Measurements from ENCODE around the gene MS4A6A. TPM values are rescaled to one million over a fixed set of nuclear protein-coding genes. Genes with fewer than 3 reads are reported as not detected.

The MS4A6A gene
- total RNA-seq (2021) (not detected in 2 replicates), Bru-seq, nascent RNA (not detected), BruChase-seq, experiment 1, labeled RNA remaining after a 2-hour chase (not detected), BruChase-seq, experiment 2, labeled RNA remaining after a 6-hour chase (not detected)
- long read RNA-seq, result 0 reads

DNA sequence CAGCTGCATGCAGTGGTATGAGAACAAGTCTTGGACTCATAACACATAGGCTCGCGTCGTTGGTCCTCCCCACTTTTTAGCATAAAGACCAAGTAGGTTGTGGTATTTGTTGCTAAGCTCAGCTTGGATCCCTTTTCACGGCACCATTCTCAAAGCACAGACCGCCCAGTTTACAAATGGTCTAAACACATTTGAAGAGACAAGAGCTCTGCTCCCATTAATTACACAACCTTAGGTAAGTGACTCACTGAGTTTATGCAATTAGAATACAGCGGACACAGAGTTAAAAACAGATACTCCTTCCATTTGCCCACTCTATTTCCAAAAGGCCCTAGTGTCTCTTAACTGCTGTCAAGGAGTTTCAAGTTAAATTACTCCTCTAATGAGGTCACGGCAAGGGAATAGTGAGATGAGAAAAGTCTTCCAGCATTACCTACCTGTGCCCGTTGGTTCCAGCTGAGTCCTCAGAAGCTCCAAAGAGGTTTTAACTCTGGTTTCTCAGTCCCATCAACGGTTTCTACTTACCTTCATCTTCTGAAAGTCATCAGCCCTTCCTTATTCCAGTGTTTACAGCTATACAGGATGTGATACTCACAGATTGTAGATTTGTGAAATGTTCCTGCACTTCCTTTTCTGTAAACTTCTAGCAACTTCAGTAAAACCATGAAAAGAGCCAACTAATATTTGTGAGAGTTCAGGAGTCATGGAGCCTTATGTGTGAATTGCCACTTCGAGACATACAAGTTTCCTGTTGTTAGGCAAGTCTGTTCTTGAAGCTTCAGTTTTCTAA, at the start of gene MS4A6A:
Gene MS4A6A, minus strand, starts transcription at position 543 of the 790 bp plus-strand sequence. CDS start 1,356 bp downstream, outside the sequence.
- Histone ChIP-seq H3K36me3 (ENCODE audit: insufficient read depth, low read length, poor library complexity, severe bottlenecking) (no peaks in the 10 kb centered on the region), H3K4me3 (ENCODE audit: low read depth, low read length, poor library complexity, severe bottlenecking) (no peak within 1 kb of the TSS), H3K4me1 (ENCODE audit: insufficient read depth, low read length, poor library complexity, severe bottlenecking) (no peaks in the 10 kb centered on the region), H3K27me3 (replicated peaks; ENCODE audit: insufficient read depth, low read depth, low read length, poor library complexity) (peaks cover 69% of the 10 kb centered on the region), H3K9me3 (ENCODE audit: low read depth, low read length, poor library complexity, severe bottlenecking) (no peaks in the 10 kb centered on the region), H3K27ac (ENCODE audit: low read depth, low read length, poor library complexity, severe bottlenecking) (no peak within 1 kb of the TSS)
- TF ChIP-seq EZH2 (IDR thresholded peaks at IDR 0.05; ENCODE audit: borderline replicate concordance, low read depth, low read length, poor library complexity, severe bottlenecking) (peak; percentile 39), CTCF (conservative IDR thresholded peaks at IDR 0.05; ENCODE audit: low read depth, low read length) (no peak)
- CTCF ChIA-PET, result no interaction called here
- BruUV-seq (replicated peaks), result no TSS peak
- POLR2A ChIA-PET (ENCODE audit: low non-redundant PET), result no interaction called here
- intact Hi-C loops (cut with micrococcal nuclease; ENCODE audit: unreplicated experiment), result no loop called here
- no peak for DNase-seq (ENCODE audit: low spot score)

DNA sequence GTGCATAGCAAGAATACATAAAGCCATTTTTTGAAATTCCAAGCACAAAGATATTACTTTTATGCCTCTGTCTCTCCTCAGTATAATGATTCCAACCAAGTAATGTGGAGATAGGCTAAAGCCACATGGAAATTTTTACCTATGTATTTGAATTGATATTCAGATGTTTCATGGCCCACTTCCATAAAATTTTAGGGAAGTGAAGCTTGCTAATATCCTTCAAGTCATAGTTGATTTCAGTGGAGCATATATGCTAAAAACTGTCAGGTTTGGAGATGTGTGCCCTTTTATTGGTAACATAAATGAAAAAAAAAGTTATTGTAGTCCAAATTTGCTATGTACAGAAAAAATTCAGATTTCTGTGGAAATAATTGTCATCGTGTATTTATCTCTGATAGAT, 47.8 kb upstream of the MS4A6A start:
- POLR2A ChIA-PET (ENCODE audit: low non-redundant PET), result no interaction called here
- H3K4me3 ChIP-seq (ENCODE audit: low read depth, low read length, poor library complexity, severe bottlenecking), result no peak overlapping the region
- H3K27ac ChIP-seq (ENCODE audit: low read depth, low read length, poor library complexity, severe bottlenecking), result no peak overlapping the region
- TF ChIP-seq CTCF (conservative IDR thresholded peaks at IDR 0.05; ENCODE audit: low read depth, low read length) (no peak), EZH2 (IDR thresholded peaks at IDR 0.05; ENCODE audit: borderline replicate concordance, low read depth, low read length, poor library complexity, severe bottlenecking) (no peak)
- BruUV-seq (replicated peaks), result no TSS peak
- H3K27me3 ChIP-seq (replicated peaks; ENCODE audit: insufficient read depth, low read depth, low read length, poor library complexity), result peaks cover 3% of the 10 kb centered on the region
- CTCF ChIA-PET, result no interaction called here
- intact Hi-C loops (cut with micrococcal nuclease; ENCODE audit: unreplicated experiment), result loop anchor here (10.0 kb wide), 1 partner anchor 406 kb away; no protein-coding TSS in a partner anchor
- no peaks in the 10 kb centered on the region for H3K36me3 ChIP-seq (ENCODE audit: insufficient read depth, low read length, poor library complexity, severe bottlenecking)
- no peaks in the 10 kb centered on the region for H3K9me3 ChIP-seq (ENCODE audit: low read depth, low read length, poor library complexity, severe bottlenecking)
- DNase-seq (ENCODE audit: low spot score), result no peak
- no peaks in the 10 kb centered on the region for H3K4me1 ChIP-seq (ENCODE audit: insufficient read depth, low read length, poor library complexity, severe bottlenecking)

DNA sequence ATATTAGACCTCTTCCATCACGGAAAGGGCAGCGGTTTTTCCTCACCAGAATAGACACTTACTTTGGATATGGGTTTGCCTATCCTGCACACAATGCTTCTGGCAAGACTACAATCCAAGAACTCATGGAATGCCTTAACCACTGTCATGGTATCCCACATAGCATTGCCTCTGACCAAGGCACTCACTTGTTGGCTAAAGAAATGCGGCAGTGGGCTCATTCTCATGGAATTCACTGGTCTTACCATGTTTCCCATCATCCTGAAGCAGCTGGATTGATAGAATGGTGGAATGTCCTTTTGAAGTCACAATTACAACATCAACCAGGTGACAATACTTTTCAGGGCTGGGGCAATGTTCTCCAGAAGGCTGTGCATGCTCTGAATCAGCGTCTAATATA, 39.3 kb upstream of the MS4A6A start:
- Histone ChIP-seq H3K4me3 (ENCODE audit: low read depth, low read length, poor library complexity, severe bottlenecking) (no peak overlapping the region), H3K9me3 (ENCODE audit: low read depth, low read length, poor library complexity, severe bottlenecking) (no peaks in the 10 kb centered on the region), H3K27me3 (replicated peaks; ENCODE audit: insufficient read depth, low read depth, low read length, poor library complexity) (peaks cover 5% of the 10 kb centered on the region), H3K27ac (ENCODE audit: low read depth, low read length, poor library complexity, severe bottlenecking) (no peak overlapping the region), H3K4me1 (ENCODE audit: insufficient read depth, low read length, poor library complexity, severe bottlenecking) (no peaks in the 10 kb centered on the region), H3K36me3 (ENCODE audit: insufficient read depth, low read length, poor library complexity, severe bottlenecking) (no peaks in the 10 kb centered on the region)
- BruUV-seq (replicated peaks), result no TSS peak
- intact Hi-C loops (cut with micrococcal nuclease; ENCODE audit: unreplicated experiment), result no loop called here
- ChIA-PET CTCF (no interaction called here), POLR2A (ENCODE audit: low non-redundant PET) (no interaction called here)
- no peak for DNase-seq (ENCODE audit: low spot score)
- TF ChIP-seq EZH2 (IDR thresholded peaks at IDR 0.05; ENCODE audit: borderline replicate concordance, low read depth, low read length, poor library complexity, severe bottlenecking), result no peak
- TF ChIP-seq CTCF (conservative IDR thresholded peaks at IDR 0.05; ENCODE audit: low read depth, low read length), result no peak

Data from A673 (cell line).